Right cardiac atrium (tissue), 5 donors: ENCODE results near the gene NRIP1. TPM values are rescaled to one million over a fixed set of nuclear protein-coding genes. Genes with fewer than 3 reads are reported as not detected.

ENCODE experiments used
- ATAC-seq, 2 donors: fragments of 200-7000 bp; cut with Tn5 transposase; one replicate each; pipeline versions ENCODE4 v1.8.0 to v1.9.1; 2020; ENCODE audit warnings: moderate library complexity in 2 of 2, mild to moderate bottlenecking in 1 of 2
- DNase-seq, 3 donors: peaks; one replicate each; pipeline ENCODE4 v3.0.0-alpha.2; 2020
- H3K27ac ChIP-seq: one replicate; pipeline ENCODE4 v1.5.1; 2013; ENCODE audit warnings: mild to moderate bottlenecking, low read length, control low read depth, moderate library complexity
- H3K27me3 ChIP-seq: one replicate; pipeline ENCODE4 v1.6.1; 2013; ENCODE audit not compliant: control insufficient read depth, insufficient read depth
- H3K4me1 ChIP-seq: one replicate; pipeline ENCODE4 v1.6.1; 2013; ENCODE audit warnings: low read length; ENCODE audit not compliant: control insufficient read depth, insufficient read depth
- H3K4me3 ChIP-seq: one replicate; pipeline ENCODE4 v1.5.1; 2013; ENCODE audit warnings: low read length, control low read depth
- H3K9me3 ChIP-seq: one replicate; pipeline ENCODE4 v1.6.1; 2013; ENCODE audit warnings: low read length; ENCODE audit not compliant: control insufficient read depth
- WGBS: extraction: QIAGEN DNeasy Blood & Tissue Kit; methylation state at CpG from one replicate; pipeline ENCODE4 v1.1.7; 2013; 5-methylcytosine and 5-hydroxymethylcytosine counted together
- intact Hi-C, 4 donors: fragments of 100-400 bp; cut with DNase I; formaldehyde crosslinking; loops; one replicate each; pipeline versions ENCODE4 v1.11.0 to v1.14.0; 2022 to 2023
- polyA plus RNA-seq: library from polyadenylated mRNA; stranded (reverse); fragments of 200-250 nt; gene quantifications from one replicate; pipeline ENCODE4 v1.2.3, GENCODE V29; 2013
- total RNA-seq, 4 donors: library from RNA; stranded (reverse); fragmentation: NEBNext Ultra II Directional; extraction: Animal tissue kit (Norgen Biotek cat#: 25700); gene quantifications; one replicate each; pipeline ENCODE4 v1.2.1, GENCODE V29; 2021
- donor health status: healthy with polysubstance abuse.
- donor health status: DM: no; HTN: yes; CAD: no.
- donor health status: DM: no; HTN: no; CAD: no.
- donor health status: DM: no; HTN: yes; CAD: no; lungs with severe emphysema.
- donor health status: DM: yes; HTN: yes; CAD: no.

The NRIP1 gene
- total and polyA plus RNA-seq, 5 donors, result 4.1 to 33.4 (median 20.0) TPM

DNA sequence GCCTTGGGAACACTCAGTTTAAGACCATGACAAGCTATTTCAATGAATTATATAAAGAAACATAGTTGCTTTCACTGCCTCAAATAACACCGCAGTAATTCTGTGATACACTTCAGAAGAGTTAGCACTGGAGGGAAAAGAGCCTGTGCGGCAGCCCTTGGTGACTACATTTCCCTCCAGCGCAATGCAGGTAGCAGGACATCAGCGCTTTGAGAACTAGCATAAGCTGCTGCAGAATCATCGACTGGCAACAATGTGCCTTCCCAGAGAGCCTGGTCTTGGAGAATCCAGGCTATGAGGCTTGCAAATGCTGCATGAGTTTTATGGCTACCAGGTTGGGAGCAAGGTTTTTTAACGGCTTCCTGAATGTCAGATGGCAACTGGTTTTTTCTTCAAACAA is 7.5 kb downstream of the NRIP1 start:
- ATAC-seq (peak in 1 of 2 donors; percentile 15), DNase-seq (no peak)
- 51% methylated on average over 6 of the region's 6 CpGs for WGBS
- Histone ChIP-seq H3K9me3 (no peaks in the 10 kb centered on the region), H3K27me3 (no peaks in the 10 kb centered on the region), H3K27ac (no peak overlapping the region), H3K4me1 (peaks cover 5% of the 10 kb centered on the region), H3K4me3 (no peak overlapping the region)
- intact Hi-C loops, result loop anchor here in 1 of 4 donors (5.0 kb wide), 1 partner anchor 430 kb away; no protein-coding TSS in a partner anchor

- no peak overlapping the region for H3K4me3 ChIP-seq
- intact Hi-C loops, result loop anchor here in 1 of 4 donors (5.0 kb wide), 1 partner anchor 433 kb away; no protein-coding TSS in a partner anchor
- no peaks in the 10 kb centered on the region for H3K27me3 ChIP-seq
- no peaks in the 10 kb centered on the region for H3K9me3 ChIP-seq
- H3K27ac ChIP-seq, result no peak overlapping the region
- H3K4me1 ChIP-seq, result peaks cover 7% of the 10 kb centered on the region
- ATAC-seq (no peak), DNase-seq (no peak)
- 70% methylated on average over 4 of the region's 4 CpGs for WGBS
Observed at GRCh38 chr21:15054606-15055239, 10.1 kb downstream of the NRIP1 start.

DNA sequence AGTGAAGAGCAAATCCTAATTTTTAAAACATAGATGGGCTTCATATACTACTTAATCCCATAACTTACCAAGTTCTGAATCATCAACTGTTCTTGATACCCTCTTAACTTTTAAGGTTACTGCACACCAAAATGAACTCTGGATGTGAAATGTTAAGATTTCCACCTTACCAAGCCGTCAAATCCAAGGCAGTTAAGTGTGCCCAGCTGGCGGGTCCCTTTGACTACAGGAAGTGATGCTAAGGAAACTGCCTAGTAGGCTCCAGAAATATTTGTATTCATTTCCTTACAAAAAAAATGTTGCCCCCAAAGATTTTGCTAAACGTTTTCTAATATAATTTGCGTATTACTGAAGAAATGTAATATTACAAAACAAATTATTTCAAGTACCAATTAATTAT is 10.7 kb downstream of the NRIP1 start:
- DNase-seq, result peak in 1 of 3 donors; percentile 40
- WGBS, result 42% methylated on average over 4 of the region's 4 CpGs
- H3K4me3 ChIP-seq, result no peak overlapping the region

GRCh38 chr21:15053500-15053899 is 11.3 kb downstream of the NRIP1 start:
- Histone ChIP-seq H3K27ac (no peak overlapping the region), H3K9me3 (no peaks in the 10 kb centered on the region), H3K27me3 (no peaks in the 10 kb centered on the region), H3K4me3 (no peak overlapping the region), H3K4me1 (peaks cover 7% of the 10 kb centered on the region)
- intact Hi-C loops, result no loop called here
- ATAC-seq (no peak), DNase-seq (no peak)
- WGBS, result 65% methylated on average over 1 of the region's 1 CpG

More for the DNA sequence above, 10.7 kb downstream of the NRIP1 start:
- no peaks in the 10 kb centered on the region for H3K9me3 ChIP-seq
- no peaks in the 10 kb centered on the region for H3K27me3 ChIP-seq
- no peak overlapping the region for H3K27ac ChIP-seq
- ATAC-seq, result peak in 1 of 2 donors; percentile 38
- intact Hi-C loops, result no loop called here
- H3K4me1 ChIP-seq, result peaks cover 7% of the 10 kb centered on the region

DNA sequence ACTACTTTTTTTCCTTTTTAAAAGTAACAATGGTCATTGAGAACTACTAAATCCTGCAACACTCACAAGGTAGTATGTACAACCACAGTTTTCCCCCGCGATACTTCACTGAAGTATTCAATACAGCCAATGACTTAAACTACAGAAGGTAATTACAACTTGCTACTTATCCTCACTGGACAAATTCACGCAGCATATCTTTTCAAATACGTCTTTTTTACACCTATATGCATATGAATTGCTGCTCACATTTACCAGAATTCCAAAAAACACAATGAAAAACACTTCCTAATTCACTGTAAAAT is 12.4 kb downstream of the NRIP1 start:
- DNase-seq (no peak), ATAC-seq (no peak)
- no peak overlapping the region for H3K4me3 ChIP-seq
- intact Hi-C loops, result no loop called here
- H3K27me3 ChIP-seq, result no peaks in the 10 kb centered on the region
- no peak overlapping the region for H3K27ac ChIP-seq
- WGBS, result 79% methylated on average over 4 of the region's 4 CpGs
- H3K9me3 ChIP-seq, result no peaks in the 10 kb centered on the region
- peaks cover 9% of the 10 kb centered on the region for H3K4me1 ChIP-seq

- H3K27me3 ChIP-seq, result no peaks in the 10 kb centered on the region
- WGBS, result 48% methylated on average over 9 of the region's 9 CpGs
- H3K27ac ChIP-seq, result no peak overlapping the region
- intact Hi-C loops, result no loop called here
- ATAC-seq (peak; percentile 26 to 47), DNase-seq (no peak)
- H3K4me3 ChIP-seq, result no peak overlapping the region
- no peaks in the 10 kb centered on the region for H3K9me3 ChIP-seq
- H3K4me1 ChIP-seq, result peaks cover 6% of the 10 kb centered on the region
Observed at GRCh38 chr21:15051644-15052458, 12.9 kb downstream of the NRIP1 start.

DNA sequence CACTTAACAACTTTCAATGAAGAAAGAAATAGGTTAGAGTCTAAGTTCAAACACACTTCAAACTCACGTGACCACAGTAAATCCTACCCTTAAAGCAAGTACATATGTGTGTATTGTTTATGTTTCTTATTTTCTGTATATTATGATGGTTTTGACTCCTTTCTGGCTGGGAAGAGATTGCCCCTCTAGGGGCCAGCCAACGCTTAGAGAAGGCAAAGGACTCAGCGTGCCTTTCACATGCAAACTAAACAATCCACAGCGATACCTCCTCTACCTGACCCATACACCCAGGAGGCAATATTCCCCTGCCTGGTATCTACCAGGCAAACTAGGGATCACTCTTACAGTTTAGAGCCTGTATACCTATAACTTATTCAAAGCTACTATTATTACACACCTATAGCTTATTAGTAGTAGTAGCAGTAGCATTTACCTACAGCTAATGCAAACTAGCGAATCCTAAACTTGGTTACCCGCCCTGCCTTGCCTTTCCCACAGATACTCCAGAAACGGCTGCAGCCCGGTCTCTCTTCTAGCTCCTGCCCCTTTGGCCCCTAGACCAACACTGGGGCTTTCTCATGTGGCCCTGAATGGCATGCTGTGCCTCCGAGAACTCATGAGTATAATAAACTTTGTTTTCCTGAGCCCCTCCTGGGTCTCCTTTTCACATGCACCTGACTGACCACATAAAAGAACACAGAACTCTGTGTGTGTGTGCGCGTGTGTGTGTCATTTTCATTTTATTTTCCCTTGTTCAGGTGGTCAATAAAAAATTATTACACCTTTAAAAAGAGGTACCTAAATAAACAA is 14.0 kb downstream of the NRIP1 start:
- ATAC-seq (no peak), DNase-seq (no peak)
- H3K4me3 ChIP-seq, result no peak overlapping the region
- peaks cover 6% of the 10 kb centered on the region for H3K4me1 ChIP-seq
- H3K27ac ChIP-seq, result no peak overlapping the region
- no peaks in the 10 kb centered on the region for H3K9me3 ChIP-seq
- intact Hi-C loops, result no loop called here
- WGBS, result 79% methylated on average over 11 of the region's 11 CpGs
- H3K27me3 ChIP-seq, result no peaks in the 10 kb centered on the region

DNA sequence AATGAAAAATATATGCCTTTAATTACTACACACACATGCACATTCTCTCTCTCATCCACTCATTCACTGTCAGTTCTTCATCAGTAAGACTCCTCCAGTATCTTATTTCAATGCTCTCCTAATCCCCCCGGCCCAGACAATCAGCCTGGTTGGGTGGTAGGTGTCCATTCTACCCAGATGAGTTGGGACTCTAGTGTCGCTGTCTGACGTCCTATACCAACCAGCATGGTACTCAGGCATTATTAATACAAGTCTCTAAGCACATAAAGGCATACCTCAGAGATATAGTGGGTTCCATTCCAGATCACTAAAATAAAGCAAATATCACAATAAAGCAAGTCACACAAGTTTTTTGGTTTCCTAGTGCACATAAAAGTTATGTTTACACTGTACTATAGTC is 19.8 kb downstream of the NRIP1 start:
- Histone ChIP-seq H3K27ac (no peak overlapping the region), H3K9me3 (no peaks in the 10 kb centered on the region), H3K27me3 (no peaks in the 10 kb centered on the region), H3K4me1 (peaks cover 3% of the 10 kb centered on the region), H3K4me3 (no peak overlapping the region)
- intact Hi-C loops, result no loop called here
- DNase-seq (no peak), ATAC-seq (no peak)
- WGBS, result 94% methylated on average over 3 of the region's 3 CpGs

GRCh38 chr21:15042531-15042930 is 22.3 kb downstream of the NRIP1 start:
- Histone ChIP-seq H3K27me3 (no peaks in the 10 kb centered on the region), H3K4me1 (peaks cover 1% of the 10 kb centered on the region), H3K4me3 (no peak overlapping the region), H3K27ac (no peak overlapping the region), H3K9me3 (no peaks in the 10 kb centered on the region)
- intact Hi-C loops, result no loop called here
- DNase-seq (no peak), ATAC-seq (no peak)

DNA sequence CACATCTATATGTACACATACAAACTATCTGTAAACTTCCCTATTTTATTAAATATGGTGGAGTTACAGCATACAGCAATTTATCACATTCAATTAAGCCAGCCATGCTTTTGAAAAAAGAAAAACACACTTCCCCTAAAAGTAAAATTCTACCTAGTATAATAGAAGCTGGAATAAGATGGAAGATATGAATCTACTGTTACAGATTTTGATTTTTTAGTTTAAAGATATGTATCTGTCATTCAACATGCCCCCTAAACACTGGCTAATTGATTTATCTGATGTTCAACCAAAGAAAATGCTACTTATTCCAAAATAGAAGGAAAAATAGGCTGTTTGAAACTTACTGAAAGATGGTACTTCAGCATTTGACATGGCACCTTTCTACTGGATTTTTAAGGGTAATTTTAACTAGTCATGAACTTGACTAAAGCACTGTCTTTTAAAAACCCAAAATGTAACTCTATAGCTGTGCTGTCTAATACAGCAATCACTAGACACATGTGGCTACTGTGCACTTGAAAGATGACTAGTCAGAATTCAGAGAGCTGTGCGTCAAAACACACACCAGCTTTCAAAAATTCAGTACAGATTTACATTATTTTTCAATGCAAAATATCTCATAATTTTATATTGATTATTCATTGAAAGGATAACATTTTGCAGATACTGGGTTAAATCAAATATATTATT is 25.0 kb downstream of the NRIP1 start:
- intact Hi-C loops, result no loop called here
- ATAC-seq (no peak), DNase-seq (no peak)
- no peak overlapping the region for H3K27ac ChIP-seq
- no peak overlapping the region for H3K4me3 ChIP-seq
- no peaks in the 10 kb centered on the region for H3K9me3 ChIP-seq
- H3K4me1 ChIP-seq, result peaks cover 1% of the 10 kb centered on the region
- no peaks in the 10 kb centered on the region for H3K27me3 ChIP-seq
- 100% methylated on average over 1 of the region's 1 CpG for WGBS
